SK-N-SH (cell line): ENCODE results near the gene HEMK1. TPM values are rescaled to one million over a fixed set of nuclear protein-coding genes. Genes with fewer than 3 reads are reported as not detected.

Experiments
- CTCF ChIA-PET: fragments of 300-600, 350-600 bp; formaldehyde crosslinking; extraction: SDS; loops from one replicate; lab custom pipeline; 2021; lab: Yijun Ruan, JAX
- POLR2A ChIA-PET: fragments of 350-600 bp; sonication (Branson Sonifier 250); formaldehyde crosslinking; extraction: SDS; loops from one replicate; lab custom pipeline; 2020; ENCODE audit warnings: antibody characterized with exemption, inconsistent platforms; lab: Yijun Ruan, JAX
- DNase-seq: peaks from one replicate; pipeline ENCODE4 v3.0.0; 2012
- H2AFZ ChIP-seq: fragments of 200-600 bp; sonication (generic); 2 replicates; pipeline ENCODE4 v1.8.1; 2016; ENCODE audit warnings: antibody characterized with exemption, mild to moderate bottlenecking, low read depth
- H3F3A ChIP-seq: fragments of 200-600 bp; sonication (generic); replicated peaks from 2 replicates; pipeline ENCODE3; 2016; ENCODE audit warnings: antibody characterized with exemption, mild to moderate bottlenecking; ENCODE audit not compliant: insufficient read depth
- H3K27ac ChIP-seq, 2 experiments: fragments of 200-500 bp in 1 of 2; fragments of 200-600 bp in 1 of 2; sonication (Bioruptor generic) in 1 of 2; sonication (generic), shearing (Covaris generic) in 1 of 2; 2 replicates each; pipeline versions ENCODE4 v1.5.1 to v1.6.1; 2014 to 2016; ENCODE audit warnings: low read depth in 2 of 2, inconsistent platforms in 1 of 2, low read length in 1 of 2, mild to moderate bottlenecking in 1 of 2, mixed read lengths in 1 of 2
- H3K27me3 ChIP-seq: fragments of 200-600 bp; sonication (generic), shearing (Covaris generic); 2 replicates; pipeline ENCODE4 v1.6.1; 2016; ENCODE audit warnings: mixed run types; ENCODE audit not compliant: insufficient read depth
- H3K36me3 ChIP-seq, 2 experiments: fragments of 200-500 bp in 1 of 2; fragments of 200-600 bp in 1 of 2; sonication (Bioruptor generic) in 1 of 2; sonication (generic) in 1 of 2; replicated peaks in 1 of 2; 2 replicates each; pipeline versions ENCODE3 to v1.5.1; 2014 to 2016; ENCODE audit warnings: low read length in 1 of 2, mild to moderate bottlenecking in 1 of 2; ENCODE audit not compliant: insufficient read depth in 2 of 2, control insufficient read depth in 1 of 2
- H3K4me1 ChIP-seq, 2 experiments: fragments of 200-500 bp in 1 of 2; fragments of 200-600 bp in 1 of 2; sonication (Bioruptor generic) in 1 of 2; sonication (generic), shearing (Covaris generic) in 1 of 2; 2 replicates each; pipeline versions ENCODE4 v1.5.1 to v1.6.1; 2014 to 2016; ENCODE audit warnings: low read depth in 1 of 2, low read length in 1 of 2, mixed run types in 1 of 2; ENCODE audit not compliant: insufficient read depth in 2 of 2, control insufficient read depth in 1 of 2
- H3K4me2 ChIP-seq: fragments of 200-600 bp; sonication (generic), shearing (Covaris generic); 2 replicates; pipeline ENCODE4 v1.6.1; 2017; ENCODE audit warnings: mixed run types
- H3K4me3 ChIP-seq, 2 experiments: fragments of 200-500 bp in 1 of 2; fragments of 200-600 bp in 1 of 2; sonication (Bioruptor generic) in 1 of 2; sonication (generic), shearing (Covaris generic) in 1 of 2; 2 replicates each; pipeline versions ENCODE4 v1.5.1 to v1.8.1; 2014 to 2016; ENCODE audit warnings: low read depth in 2 of 2, inconsistent platforms in 1 of 2, low read length in 1 of 2, mild to moderate bottlenecking in 1 of 2, mixed read lengths in 1 of 2, moderate library complexity in 1 of 2
- H3K79me2 ChIP-seq: fragments of 200-600 bp; sonication (generic); 2 replicates; pipeline ENCODE4 v1.8.1; 2017; ENCODE audit warnings: mild to moderate bottlenecking; ENCODE audit not compliant: insufficient read depth
- H3K9ac ChIP-seq: fragments of 200-600 bp; sonication (generic); 2 replicates; pipeline ENCODE4 v1.6.1; 2017; ENCODE audit warnings: mixed run types
- H3K9me2 ChIP-seq: fragments of 200-600 bp; sonication (generic); 2 replicates; pipeline ENCODE4 v1.6.1; 2017; ENCODE audit warnings: mixed run types
- H3K9me3 ChIP-seq: fragments of 200-600 bp; sonication (generic); 2 replicates; pipeline ENCODE4 v1.6.1; 2017; ENCODE audit warnings: mixed run types, mild to moderate bottlenecking, moderate library complexity
- H4K20me1 ChIP-seq: fragments of 200-600 bp; sonication (generic); 2 replicates; pipeline ENCODE4 v1.6.1; 2017; ENCODE audit warnings: mild to moderate bottlenecking, mixed run types; ENCODE audit not compliant: insufficient read depth
- FOSL2 ChIP-seq: IDR thresholded peaks from 2 replicates; pipeline ENCODE4 v1.4.0; 2012; ENCODE audit warnings: low read depth, mild to moderate bottlenecking, moderate library complexity, borderline replicate concordance
- JUND ChIP-seq: IDR thresholded peaks from 2 replicates; pipeline ENCODE4 v1.4.0; 2012
- MEF2A ChIP-seq: IDR thresholded peaks from 2 replicates; pipeline ENCODE4 v1.4.0; 2012; ENCODE audit warnings: low read depth, borderline replicate concordance
- NFIC ChIP-seq: IDR thresholded peaks from 2 replicates; pipeline ENCODE4 v1.4.0; 2012; ENCODE audit warnings: borderline replicate concordance
- NRF1 ChIP-seq: IDR thresholded peaks from 2 replicates; pipeline ENCODE4 v1.6.1; 2012; ENCODE audit warnings: low read depth, mild to moderate bottlenecking, low read length
- PBX3 ChIP-seq: IDR thresholded peaks from 2 replicates; pipeline ENCODE4; 2012
- REST ChIP-seq: IDR thresholded peaks from 2 replicates; pipeline ENCODE4 v1.6.1; 2012; ENCODE audit warnings: mild to moderate bottlenecking, low read depth, low read length, moderate library complexity
- TAF1 ChIP-seq: IDR thresholded peaks from 2 replicates; pipeline ENCODE4 v1.6.1; 2012; ENCODE audit warnings: low read depth, mild to moderate bottlenecking, low read length, moderate library complexity, borderline replicate concordance
- TCF12 ChIP-seq: IDR thresholded peaks from 2 replicates; pipeline ENCODE4 v1.4.0; 2012
- USF1 ChIP-seq: IDR thresholded peaks from 2 replicates; pipeline ENCODE4 v1.4.0; 2012; ENCODE audit warnings: low read depth, borderline replicate concordance
- WGBS: methylation state at CpG from one replicate; pipeline ENCODE4 v1.1.6; 2017; ENCODE audit warnings: low lambda C conversion rate; 5-methylcytosine and 5-hydroxymethylcytosine counted together
- polyA plus RNA-seq, 3 experiments: library from polyadenylated mRNA; depleted of rRNA; stranded (reverse); fragments of >200 nt; gene quantifications; 2 replicates each; pipeline ENCODE4 v1.2.3, GENCODE V29; 2012
- TF ChIP-seq, protein P1 (sequence below): IDR thresholded peaks from 2 replicates; pipeline ENCODE4 v1.4.0; 2012; ENCODE audit warnings: low read depth, borderline replicate concordance

Gene HEMK1
- polyA plus RNA-seq, 1 of the 3 experiments (the other 2 are of a cell fraction), result 15.4 TPM

GRCh38 chr3:50604628-50605588 is 35.6 kb downstream of the HEMK1 start:
- Histone ChIP-seq H3K9me3 (no peaks in the 10 kb centered on the region), H3K4me1 (peaks cover 17 to 43% of the 10 kb centered on the region in 2 experiments), H3K79me2 (no peaks in the 10 kb centered on the region), H3K27ac (no peak overlapping the region), H3K36me3 (peaks cover 0 to 4% of the 10 kb centered on the region in 2 experiments), H3F3A (no peaks in the 10 kb centered on the region), H3K9ac (no peak overlapping the region), H2AFZ (no peak overlapping the region), H4K20me1 (no peaks in the 10 kb centered on the region), H3K27me3 (no peaks in the 10 kb centered on the region), H3K4me2 (no peak overlapping the region), H3K4me3 (no peak overlapping the region), H3K9me2 (no peaks in the 10 kb centered on the region)
- WGBS, result 76% methylated on average over 9 of the region's 14 CpGs
- DNase-seq, result no peak
- ChIA-PET CTCF (interaction anchor here (1.0 to 25.1 kb wide), 4 partner anchors 9 to 785 kb away, joined by 3 to 648 read pairs (median 57); partner anchors contain the start of genes C3orf18, CISH, HEMK1 and MAPKAPK3), POLR2A (no interaction called here)
- no peak for TF ChIP-seq JUND
- TF ChIP-seq USF1, result no peak
- TF ChIP-seq NRF1, result no peak
- TF ChIP-seq, protein P1, sequence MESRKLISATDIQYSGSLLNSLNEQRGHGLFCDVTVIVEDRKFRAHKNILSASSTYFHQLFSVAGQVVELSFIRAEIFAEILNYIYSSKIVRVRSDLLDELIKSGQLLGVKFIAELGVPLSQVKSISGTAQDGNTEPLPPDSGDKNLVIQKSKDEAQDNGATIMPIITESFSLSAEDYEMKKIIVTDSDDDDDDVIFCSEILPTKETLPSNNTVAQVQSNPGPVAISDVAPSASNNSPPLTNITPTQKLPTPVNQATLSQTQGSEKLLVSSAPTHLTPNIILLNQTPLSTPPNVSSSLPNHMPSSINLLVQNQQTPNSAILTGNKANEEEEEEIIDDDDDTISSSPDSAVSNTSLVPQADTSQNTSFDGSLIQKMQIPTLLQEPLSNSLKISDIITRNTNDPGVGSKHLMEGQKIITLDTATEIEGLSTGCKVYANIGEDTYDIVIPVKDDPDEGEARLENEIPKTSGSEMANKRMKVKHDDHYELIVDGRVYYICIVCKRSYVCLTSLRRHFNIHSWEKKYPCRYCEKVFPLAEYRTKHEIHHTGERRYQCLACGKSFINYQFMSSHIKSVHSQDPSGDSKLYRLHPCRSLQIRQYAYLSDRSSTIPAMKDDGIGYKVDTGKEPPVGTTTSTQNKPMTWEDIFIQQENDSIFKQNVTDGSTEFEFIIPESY, result no peak
- no peak for TF ChIP-seq TAF1
- TF ChIP-seq FOSL2, result no peak
- TF ChIP-seq TCF12, result no peak
- TF ChIP-seq MEF2A, result no peak
- no peak for TF ChIP-seq NFIC
- TF ChIP-seq PBX3, result no peak
- TF ChIP-seq REST, result no peak
